ENCODE results near the gene ARID1B. TPM values are rescaled to one million over a fixed set of nuclear protein-coding genes. Genes with fewer than 3 reads are reported as not detected.

ARID1B gene
- total and polyA plus RNA-seq, 9 of the 15 experiments (the other 6 are each of a cell fraction or from before 2014, with no cell fraction given) = 12.5 to 50.5 (median 25.8) TPM

GRCh38 chr6:157087974-157088373 lies 310.8 kb downstream of the ARID1B start:
- Histone ChIP-seq H3K4me1 (replicated peaks in 1 of 2; ENCODE audit: control insufficient read depth in 2 of 2, insufficient read depth in 2 of 2, low read length in 2 of 2) (no peaks in the 10 kb centered on the region), H4K20me1 (replicated peaks; ENCODE audit: control insufficient read depth, insufficient read depth, low read length) (no peaks in the 10 kb centered on the region; the same call in 1 of the 2 replicates), H3K9me1 (ENCODE audit: control insufficient read depth, insufficient read depth, low read length) (no peaks in the 10 kb centered on the region), H3K79me2 (ENCODE audit: control insufficient read depth, insufficient read depth, low read length) (no peaks in the 10 kb centered on the region), H3K36me3 (ENCODE audit: control insufficient read depth, insufficient read depth, low read length) (peaks cover 16% of the 10 kb centered on the region; the same call in 1 of the 3 replicates), H3K4me2 (ENCODE audit: insufficient read depth, low read length) (no peak overlapping the region), H3K9ac (ENCODE audit: insufficient read depth in 1 of 2, low read depth in 2 of 2, low read length in 2 of 2) (no peak overlapping the region), H2AFZ (ENCODE audit: low read depth, low read length) (no peak overlapping the region), H3K27ac (ENCODE audit: extremely low read depth, low read depth, low read length) (no peak overlapping the region), H3K4me3 (no peak overlapping the region), H3K9me3 (replicated peaks; ENCODE audit: control insufficient read depth, insufficient read depth, low read depth, low read length) (no peaks in the 10 kb centered on the region), H3K27me3 (ENCODE audit: control insufficient read depth in 2 of 2, insufficient read depth in 2 of 2, low read length in 2 of 2) (no peaks in the 10 kb centered on the region)
- no peak for DNase-seq (ENCODE audit: extremely low read depth in 1 of 4, low spot score in 3 of 4)
- no peak for ATAC-seq
- TF ChIP-seq SPI1 (IDR thresholded peaks at IDR 0.05; ENCODE audit: borderline replicate concordance, low read depth, low read length) = no peak
- TF ChIP-seq, protein P1, sequence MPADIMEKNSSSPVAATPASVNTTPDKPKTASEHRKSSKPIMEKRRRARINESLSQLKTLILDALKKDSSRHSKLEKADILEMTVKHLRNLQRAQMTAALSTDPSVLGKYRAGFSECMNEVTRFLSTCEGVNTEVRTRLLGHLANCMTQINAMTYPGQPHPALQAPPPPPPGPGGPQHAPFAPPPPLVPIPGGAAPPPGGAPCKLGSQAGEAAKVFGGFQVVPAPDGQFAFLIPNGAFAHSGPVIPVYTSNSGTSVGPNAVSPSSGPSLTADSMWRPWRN (IDR thresholded peaks at IDR 0.05; ENCODE audit: low read depth) = no peak
- no peak for TF ChIP-seq EWSR1 (IDR thresholded peaks at IDR 0.05; ENCODE audit: borderline replicate concordance, low read depth, partially characterized antibody)
- no peak for TF ChIP-seq GTF2F1 (IDR thresholded peaks at IDR 0.05; ENCODE audit: low read depth, low read length)
- no peak for TF ChIP-seq ETV6 (IDR thresholded peaks at IDR 0.05; ENCODE audit: borderline replicate concordance in 1 of 2, low read depth in 2 of 2, low read length in 1 of 2)
- no peak for TF ChIP-seq ETV6 (CRISPR knock-in tag; IDR thresholded peaks at IDR 0.05; ENCODE audit: borderline replicate concordance)
- TF ChIP-seq KDM4B (IDR thresholded peaks at IDR 0.05; ENCODE audit: borderline replicate concordance in 2 of 2, low read depth in 1 of 2) = no peak
- TF ChIP-seq ZSCAN32 (CRISPR knock-in tag; IDR thresholded peaks at IDR 0.05) = no peak
- TF ChIP-seq BRD4 (IDR thresholded peaks at IDR 0.05) = no peak
- TF ChIP-seq, protein P2, sequence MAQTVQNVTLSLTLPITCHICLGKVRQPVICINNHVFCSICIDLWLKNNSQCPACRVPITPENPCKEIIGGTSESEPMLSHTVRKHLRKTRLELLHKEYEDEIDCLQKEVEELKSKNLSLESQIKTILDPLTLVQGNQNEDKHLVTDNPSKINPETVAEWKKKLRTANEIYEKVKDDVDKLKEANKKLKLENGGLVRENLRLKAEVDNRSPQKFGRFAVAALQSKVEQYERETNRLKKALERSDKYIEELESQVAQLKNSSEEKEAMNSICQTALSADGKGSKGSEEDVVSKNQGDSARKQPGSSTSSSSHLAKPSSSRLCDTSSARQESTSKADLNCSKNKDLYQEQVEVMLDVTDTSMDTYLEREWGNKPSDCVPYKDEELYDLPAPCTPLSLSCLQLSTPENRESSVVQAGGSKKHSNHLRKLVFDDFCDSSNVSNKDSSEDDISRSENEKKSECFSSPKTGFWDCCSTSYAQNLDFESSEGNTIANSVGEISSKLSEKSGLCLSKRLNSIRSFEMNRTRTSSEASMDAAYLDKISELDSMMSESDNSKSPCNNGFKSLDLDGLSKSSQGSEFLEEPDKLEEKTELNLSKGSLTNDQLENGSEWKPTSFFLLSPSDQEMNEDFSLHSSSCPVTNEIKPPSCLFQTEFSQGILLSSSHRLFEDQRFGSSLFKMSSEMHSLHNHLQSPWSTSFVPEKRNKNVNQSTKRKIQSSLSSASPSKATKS (CRISPR knock-in tag; IDR thresholded peaks at IDR 0.05) = no peak
- no peak for TF ChIP-seq ELF1 (tag; IDR thresholded peaks at IDR 0.05)
- no peak for TF ChIP-seq POLR2G (IDR thresholded peaks at IDR 0.05; ENCODE audit: low read depth, low read length)
- no peak for TF ChIP-seq ZNF398 (CRISPR knock-in tag; IDR thresholded peaks at IDR 0.05)
- TF ChIP-seq SAP30 (IDR thresholded peaks at IDR 0.05; ENCODE audit: borderline replicate concordance, insufficient read depth, low read depth, low read length, poor library complexity, severe bottlenecking) = no peak
- TF ChIP-seq, protein P3, sequence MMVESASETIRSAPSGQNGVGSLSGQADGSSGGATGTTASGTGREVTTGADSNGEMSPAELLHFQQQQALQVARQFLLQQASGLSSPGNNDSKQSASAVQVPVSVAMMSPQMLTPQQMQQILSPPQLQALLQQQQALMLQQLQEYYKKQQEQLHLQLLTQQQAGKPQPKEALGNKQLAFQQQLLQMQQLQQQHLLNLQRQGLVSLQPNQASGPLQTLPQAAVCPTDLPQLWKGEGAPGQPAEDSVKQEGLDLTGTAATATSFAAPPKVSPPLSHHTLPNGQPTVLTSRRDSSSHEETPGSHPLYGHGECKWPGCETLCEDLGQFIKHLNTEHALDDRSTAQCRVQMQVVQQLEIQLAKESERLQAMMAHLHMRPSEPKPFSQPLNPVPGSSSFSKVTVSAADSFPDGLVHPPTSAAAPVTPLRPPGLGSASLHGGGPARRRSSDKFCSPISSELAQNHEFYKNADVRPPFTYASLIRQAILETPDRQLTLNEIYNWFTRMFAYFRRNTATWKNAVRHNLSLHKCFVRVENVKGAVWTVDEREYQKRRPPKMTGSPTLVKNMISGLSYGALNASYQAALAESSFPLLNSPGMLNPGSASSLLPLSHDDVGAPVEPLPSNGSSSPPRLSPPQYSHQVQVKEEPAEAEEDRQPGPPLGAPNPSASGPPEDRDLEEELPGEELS (CRISPR knock-in tag; IDR thresholded peaks at IDR 0.05; ENCODE audit: borderline replicate concordance) = no peak
- POLR2A ChIA-PET = interaction anchor here (2.3 kb wide), 1 partner anchor 10 kb away, joined by 5 read pairs; no protein-coding TSS in a partner anchor
- FAIRE-seq = no peak
- BruUV-seq (replicated peaks) = no TSS peak
- WGBS (ENCODE audit: insufficient coverage, low coverage, missing lambda C conversion rate) = 94% methylated on average over 2 of the region's 2 CpGs
- intact Hi-C loops (cut with micrococcal nuclease) = no loop called here
- CTCF ChIA-PET (ENCODE audit: low intra/inter-chr PET ratio) = no interaction called here
- in situ Hi-C loops (cut with MboI) = no loop called here
